GM19438 (cell line): Measurements from ENCODE around the gene SLIT3.
"Not testable (repeated sequence)": the region's sequence is repeated elsewhere in the genome, so short reads cannot be mapped to it uniquely, and the experiment has no call there.

Experiments used
- ATAC-seq: cut with Tn5 transposase; IDR thresholded peaks from one replicate; pipeline ENCODE4 v1.9.1; 2021; ENCODE audit warnings: low read depth; ENCODE audit not compliant: unreplicated experiment

Gene SLIT3

DNA sequence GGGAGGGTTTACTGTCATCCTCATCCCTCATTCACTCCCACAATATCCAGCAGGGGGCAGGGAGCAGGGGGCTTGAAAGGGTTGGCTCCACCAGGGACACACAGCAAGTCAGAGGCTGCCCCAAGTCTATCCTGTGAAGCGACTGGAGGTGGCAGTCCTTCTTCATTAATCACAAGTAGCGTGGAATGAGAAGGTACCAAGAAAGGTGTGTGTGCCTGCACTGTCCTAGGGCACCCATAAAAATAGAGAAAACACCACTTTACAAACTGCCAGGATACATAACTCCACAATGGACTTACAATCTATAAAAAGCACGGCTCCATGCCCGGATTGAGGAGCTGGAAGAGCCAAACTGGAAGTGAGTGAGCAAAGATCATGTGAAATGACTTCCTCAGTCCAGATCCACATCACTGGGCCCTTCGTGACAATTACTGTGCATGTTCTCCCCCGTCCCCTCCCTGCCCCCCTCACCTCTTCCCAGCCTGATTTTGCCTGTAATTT, 183.9 kb downstream of the SLIT3 start:
- no peak for ATAC-seq

GRCh38 chr5:169115461-169116124, 185.3 kb downstream of the SLIT3 start:
- ATAC-seq = no peak

DNA sequence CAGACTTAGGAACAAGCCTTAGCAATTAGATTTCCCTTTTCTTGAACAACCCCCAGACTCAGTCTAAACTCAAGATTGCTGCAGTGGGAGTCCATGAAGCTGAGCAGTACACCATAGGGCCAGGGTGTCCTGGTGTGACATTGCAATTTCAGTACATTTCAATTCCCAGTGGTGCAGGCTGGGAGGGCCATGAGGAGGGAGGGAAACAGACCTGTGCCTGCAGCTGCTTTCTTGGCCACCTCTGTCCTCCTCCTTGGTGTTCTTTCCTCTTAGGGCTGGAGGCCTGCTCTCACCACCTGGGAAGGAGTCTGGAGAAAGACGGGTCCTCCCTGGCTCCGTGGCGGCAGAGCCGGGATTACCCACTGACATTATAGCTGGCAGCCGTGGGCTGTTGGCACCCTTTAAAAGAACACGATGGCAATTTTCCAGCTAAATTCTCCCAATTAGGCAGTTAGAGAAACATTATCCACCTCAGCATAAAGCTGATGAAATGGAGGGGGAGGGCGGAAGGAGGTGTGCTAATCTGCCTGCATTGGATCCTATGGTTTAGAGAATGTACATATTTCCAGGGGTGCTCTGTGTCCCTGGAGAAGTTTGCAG, 186.4 kb downstream of the SLIT3 start:
- ATAC-seq = no peak

- no peak for ATAC-seq
Observed at GRCh38 chr5:169112016-169112415, 188.9 kb downstream of the SLIT3 start.

- ATAC-seq = no peak
Observed at GRCh38 chr5:169106911-169107706, 193.8 kb downstream of the SLIT3 start.

DNA sequence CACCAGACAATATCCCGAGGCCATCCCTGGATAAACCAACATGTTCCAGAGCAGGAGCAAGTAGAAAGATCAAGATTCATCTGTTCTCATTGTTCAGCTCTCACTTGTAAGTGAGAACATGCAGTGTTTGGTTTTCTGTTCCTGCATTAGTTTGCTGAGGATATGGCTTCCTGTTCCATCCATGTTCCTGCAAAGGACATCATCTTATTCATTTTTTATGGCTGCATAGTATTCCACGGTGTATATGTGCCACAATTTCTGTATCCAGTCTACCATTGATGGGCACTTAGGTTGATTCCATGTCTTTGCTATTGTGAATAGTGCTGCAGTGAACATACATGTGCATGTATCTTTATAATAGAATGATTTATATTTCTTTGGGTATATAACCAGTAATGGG, 195.4 kb downstream of the SLIT3 start:
- ATAC-seq = not testable (repeated sequence)

- no peak for ATAC-seq
Observed at GRCh38 chr5:169104937-169105494, 195.9 kb downstream of the SLIT3 start.

- no peak for ATAC-seq
Observed at GRCh38 chr5:169103586-169104181, 197.3 kb downstream of the SLIT3 start.

- ATAC-seq = no peak
Observed at GRCh38 chr5:169101966-169102365, 199.0 kb downstream of the SLIT3 start.

DNA sequence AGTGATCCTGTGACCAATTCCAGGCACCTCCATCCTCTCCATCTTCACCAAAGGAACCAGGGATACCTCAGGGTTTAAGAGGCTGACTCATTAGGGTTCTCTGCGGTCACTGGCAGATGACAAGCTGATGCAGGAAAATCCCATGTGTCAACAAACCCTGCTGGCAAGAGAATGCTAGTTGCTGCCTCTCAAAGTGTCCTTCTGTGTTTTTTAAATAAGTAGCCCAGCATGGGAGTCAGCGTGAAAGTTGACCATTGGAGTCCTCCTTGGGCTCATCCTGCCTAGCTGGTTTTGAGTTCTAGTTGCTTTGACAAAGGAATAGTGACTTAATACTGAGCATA, 200.2 kb downstream of the SLIT3 start:
- ATAC-seq = no peak

GRCh38 chr5:169099801-169100734, 200.9 kb downstream of the SLIT3 start:
- ATAC-seq = no peak

- no peak for ATAC-seq
Observed at GRCh38 chr5:169098331-169099121, 202.4 kb downstream of the SLIT3 start.

DNA sequence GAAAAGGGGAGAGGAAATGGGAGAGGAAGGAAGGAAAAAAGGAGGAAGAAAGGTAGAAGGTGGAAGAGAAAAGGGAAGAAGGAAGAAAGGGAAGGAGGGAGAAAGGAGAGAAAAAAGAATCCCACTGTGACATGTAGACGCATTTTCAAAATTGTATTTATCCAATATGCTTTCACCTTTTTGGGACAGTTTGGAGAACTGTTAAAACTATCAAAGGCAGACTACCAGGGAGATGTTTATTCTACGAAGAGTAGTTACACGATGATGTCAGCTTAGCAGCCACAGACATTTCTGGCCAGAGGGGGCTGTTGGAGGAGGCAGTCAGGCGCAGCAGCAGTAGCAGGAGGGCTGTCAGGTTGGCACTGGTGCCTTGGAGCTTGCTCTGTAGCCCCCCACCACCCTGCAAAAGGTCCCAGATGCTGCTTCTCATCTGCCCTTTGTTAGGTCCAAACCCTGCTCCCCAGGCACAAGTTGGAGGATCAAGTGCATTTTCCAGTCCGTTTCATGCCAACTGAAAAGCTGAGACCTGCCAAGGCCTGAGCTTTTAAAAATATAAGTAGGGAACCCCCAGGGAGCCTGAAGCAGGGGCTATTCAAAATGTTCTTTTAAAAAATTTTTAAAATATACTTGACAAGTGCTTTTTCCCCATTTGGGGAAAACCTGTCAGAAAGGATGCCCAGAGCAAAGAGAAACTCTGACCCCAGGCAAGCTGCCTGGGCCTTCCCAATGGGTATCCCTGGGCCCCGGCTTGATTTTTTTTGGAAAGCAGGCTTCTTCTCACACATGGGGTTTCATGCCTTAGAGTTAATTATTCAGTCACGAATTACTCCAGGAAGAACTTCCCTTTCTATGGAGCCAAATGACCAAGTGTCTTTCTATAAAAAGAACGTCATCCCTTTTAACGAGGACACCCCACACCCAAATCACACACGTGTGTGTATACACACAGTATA, 203.3 kb downstream of the SLIT3 start:
- ATAC-seq = no peak

DNA sequence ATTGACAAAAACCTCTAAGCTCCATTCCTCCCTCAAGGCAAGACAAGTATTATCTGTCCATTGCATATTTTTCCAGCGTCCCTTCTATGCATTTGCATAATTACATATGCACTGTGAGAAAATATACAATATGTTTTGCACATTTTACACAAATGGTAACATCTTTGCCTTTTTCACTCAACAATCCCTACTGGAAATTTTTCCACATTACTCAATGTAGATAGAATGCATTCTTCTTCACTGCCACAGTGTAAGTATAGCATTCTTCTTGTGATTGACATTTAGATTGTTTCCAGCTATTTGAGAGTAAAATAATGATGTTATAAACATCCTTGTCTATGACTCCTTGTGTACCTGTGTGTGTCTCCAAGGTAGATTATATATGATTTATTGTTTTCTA, 205.0 kb downstream of the SLIT3 start:
- ATAC-seq = no peak

- no peak for ATAC-seq
Observed at GRCh38 chr5:169095410-169095960, 205.5 kb downstream of the SLIT3 start.

DNA sequence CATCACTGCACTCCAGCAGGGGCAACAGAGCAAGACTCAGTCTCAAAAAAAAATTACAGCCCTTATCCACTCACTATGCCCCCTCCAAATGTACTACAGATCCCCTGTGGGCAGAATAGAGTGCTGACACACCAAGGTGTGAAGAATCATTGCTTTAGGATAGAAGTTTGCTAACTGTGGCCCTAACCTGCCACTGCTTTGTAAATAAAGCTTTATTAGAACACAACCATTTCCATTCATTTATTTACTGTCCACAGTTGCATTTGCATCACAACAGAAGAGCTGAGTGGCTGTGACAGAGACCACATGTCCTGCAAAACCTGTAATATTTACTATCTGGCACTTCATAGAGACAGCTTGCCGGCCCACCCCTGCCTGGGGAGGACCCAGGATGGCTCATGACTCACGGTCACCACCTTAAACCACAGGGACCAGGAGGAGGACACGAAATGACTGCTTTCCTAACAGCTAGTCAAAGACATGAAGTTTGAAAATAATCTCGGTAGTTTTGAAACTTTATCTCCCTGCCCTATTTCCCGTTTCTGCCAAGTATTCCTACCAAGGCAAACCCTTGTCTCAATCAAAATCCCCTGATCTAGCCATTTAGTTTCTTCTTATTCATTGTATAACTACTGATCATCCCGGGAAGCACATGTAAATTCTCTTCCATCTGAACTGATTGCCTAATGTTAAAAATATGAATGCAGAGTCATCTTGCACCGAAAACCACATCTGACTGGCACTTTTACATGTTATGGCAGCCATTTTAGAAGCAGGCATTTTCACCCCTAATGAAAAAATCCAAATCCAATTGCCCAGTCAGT, 206.1 kb downstream of the SLIT3 start:
- no peak for ATAC-seq
